Measurements from ENCODE around the gene CHMP4A.

The CHMP4A gene

GRCh38 chr14:24196071-24197055 lies 16.9 kb downstream of the CHMP4A start:
- no peak for DNase-seq (ENCODE audit: low read depth in 2 of 2)

- DNase-seq (ENCODE audit: low read depth in 2 of 2) = peak; percentile 76 to 77
Observed at GRCh38 chr14:24195186-24196070, 17.9 kb downstream of the CHMP4A start, which contains the start of gene TM9SF1. TSS of gene TM9SF1 (minus strand) at chr14:24195441. CDS start at chr14:24195019, 422 bp downstream.

- DNase-seq (ENCODE audit: low read depth in 2 of 2) = no peak
Observed at GRCh38 chr14:24194873-24195185, 18.5 kb downstream of the CHMP4A start.

- DNase-seq (ENCODE audit: low read depth in 2 of 2) = no peak
Observed at GRCh38 chr14:24194186-24194872, 19.0 kb downstream of the CHMP4A start.

GRCh38 chr14:24192933-24193332 lies 20.4 kb downstream of the CHMP4A start:
- DNase-seq (ENCODE audit: low read depth in 2 of 2) = no peak

- no peak for DNase-seq (ENCODE audit: low read depth in 2 of 2)
Observed at GRCh38 chr14:24190416-24190815, 22.9 kb downstream of the CHMP4A start.

- no peak for DNase-seq (ENCODE audit: low read depth in 2 of 2)
Observed at GRCh38 chr14:24189460-24189859, 23.8 kb downstream of the CHMP4A start.

GRCh38 chr14:24189059-24189375 lies 24.3 kb downstream of the CHMP4A start:
- DNase-seq (ENCODE audit: low read depth in 2 of 2) = no peak

GRCh38 chr14:24188251-24189058 lies 24.8 kb downstream of the CHMP4A start, which contains the start of gene IPO4:
TSS of gene IPO4 (minus strand) at chr14:24188816. CDS start at chr14:24188787, 29 bp downstream.
- peak; percentile 87 to 91 for DNase-seq (ENCODE audit: low read depth in 2 of 2)

- DNase-seq (ENCODE audit: low read depth in 2 of 2) = no peak
Observed at GRCh38 chr14:24187539-24187915, 25.8 kb downstream of the CHMP4A start.

- no peak for DNase-seq (ENCODE audit: low read depth in 2 of 2)
Observed at GRCh38 chr14:24186831-24187538, 26.3 kb downstream of the CHMP4A start.

GRCh38 chr14:24185741-24186140 lies 27.5 kb downstream of the CHMP4A start:
- no peak for DNase-seq (ENCODE audit: low read depth in 2 of 2)

GRCh38 chr14:24185026-24185425 lies 28.3 kb downstream of the CHMP4A start:
- DNase-seq (ENCODE audit: low read depth in 2 of 2) = no peak

GRCh38 chr14:24184104-24184970 lies 29.0 kb downstream of the CHMP4A start:
- no peak for DNase-seq (ENCODE audit: low read depth in 2 of 2)

GRCh38 chr14:24183014-24183481 lies 30.2 kb downstream of the CHMP4A start:
- no peak for DNase-seq (ENCODE audit: low read depth in 2 of 2)

GRCh38 chr14:24182110-24182882 lies 31.0 kb downstream of the CHMP4A start:
- DNase-seq (ENCODE audit: low read depth in 2 of 2) = no peak

GRCh38 chr14:24181371-24182077 lies 31.8 kb downstream of the CHMP4A start:
- DNase-seq (ENCODE audit: low read depth in 2 of 2) = no peak
